GM23248 (cell line): ENCODE measurements around the gene MARCO.

Source experiments
- EZH2 ChIP-seq: fragments of 200-600 bp; sonication (generic); IDR thresholded peaks from 2 replicates; pipeline ENCODE4 v1.6.1; 2018; ENCODE audit warnings: antibody characterized with exemption, mild to moderate bottlenecking; ENCODE audit not compliant: insufficient read depth, poor library complexity, severe bottlenecking
- EZH2phosphoT487 ChIP-seq: fragments of 200-600 bp; sonication (generic); IDR thresholded peaks from 2 replicates; pipeline ENCODE4 v1.6.1; 2018; ENCODE audit warnings: antibody characterized with exemption, moderate library complexity, mild to moderate bottlenecking, low read depth; ENCODE audit not compliant: insufficient read depth

DNA sequence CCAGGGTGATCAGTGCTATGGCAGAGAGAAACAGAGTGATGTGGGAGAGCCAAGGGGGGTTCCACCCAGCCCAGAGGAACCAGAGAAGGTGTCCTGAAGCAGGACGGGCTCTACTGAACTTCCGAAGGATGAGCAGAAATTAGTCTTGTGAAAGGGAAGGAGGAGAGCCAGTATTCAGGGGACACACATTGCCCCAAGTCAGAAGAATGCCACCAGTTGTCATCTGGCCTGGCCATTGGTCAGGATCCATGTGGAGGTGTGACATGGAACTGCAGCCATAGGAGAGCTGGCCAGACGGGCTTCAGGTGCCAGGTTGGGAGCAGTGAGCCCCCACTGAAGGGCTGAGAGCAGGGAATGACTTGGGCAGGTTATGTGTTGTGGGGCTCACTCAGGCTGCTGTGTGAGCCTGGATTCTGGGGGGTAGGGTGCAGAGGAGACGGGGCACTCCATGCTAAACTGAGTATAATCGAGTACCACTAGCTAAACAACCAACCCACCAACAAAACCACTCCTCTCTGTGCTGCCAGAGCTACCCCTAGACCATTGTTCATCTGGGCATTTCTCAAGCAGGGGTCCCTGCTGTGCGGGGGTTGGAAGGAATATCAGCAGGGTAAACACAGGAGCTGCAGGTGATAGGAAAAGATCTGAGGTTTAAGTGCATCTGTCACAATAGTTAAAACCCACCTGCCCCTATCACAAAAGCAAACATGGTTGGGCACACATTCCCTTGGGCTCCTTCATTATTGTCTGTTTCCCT, 25.3 kb downstream of the MARCO start:
- TF ChIP-seq EZH2 (no peak), EZH2phosphoT487 (no peak)
